ENCODE data around the gene PHF2.
A peak's percentile ranks its signal among the peaks of the same experiment; 100 is the strongest.

PHF2 gene

GRCh38 chr9:93567271-93567959 lies 9.0 kb upstream of the PHF2 start:
- TF ChIP-seq CTCF (IDR thresholded peaks at IDR 0.05): no peak
- peaks cover 35 to 42% of the 10 kb centered on the region in 2 experiments for H3K4me1 ChIP-seq (ENCODE audit: control insufficient read depth in 1 of 2, insufficient read depth in 1 of 2, low read depth in 1 of 2, low read length in 1 of 2)
- peak overlapping the region; percentile 96 for H3K27ac ChIP-seq
- H3K36me3 ChIP-seq: peaks cover 29% of the 10 kb centered on the region
- H3K9me3 ChIP-seq: no peaks in the 10 kb centered on the region
- H3K4me3 ChIP-seq (ENCODE audit: low read depth in 1 of 2, low read length in 1 of 2): peak overlapping the region; percentile 76 to 85
- H3K27me3 ChIP-seq: no peaks in the 10 kb centered on the region

- Histone ChIP-seq H3K27ac (peak overlapping the region; percentile 75), H3K27me3 (no peaks in the 10 kb centered on the region), H3K36me3 (peaks cover 21% of the 10 kb centered on the region), H3K4me3 (ENCODE audit: low read depth in 1 of 2, low read length in 1 of 2) (no peak overlapping the region), H3K4me1 (ENCODE audit: control insufficient read depth in 1 of 2, insufficient read depth in 1 of 2, low read depth in 1 of 2, low read length in 1 of 2) (peaks cover 35 to 42% of the 10 kb centered on the region in 2 experiments), H3K9me3 (no peaks in the 10 kb centered on the region)
- TF ChIP-seq CTCF (IDR thresholded peaks at IDR 0.05): no peak
Observed at GRCh38 chr9:93568169-93568568, 8.2 kb upstream of the PHF2 start.

GRCh38 chr9:93569621-93570174 lies 6.7 kb upstream of the PHF2 start:
- peaks cover 7% of the 10 kb centered on the region for H3K36me3 ChIP-seq
- no peak for TF ChIP-seq CTCF (IDR thresholded peaks at IDR 0.05)
- H3K4me1 ChIP-seq (ENCODE audit: control insufficient read depth in 1 of 2, insufficient read depth in 1 of 2, low read depth in 1 of 2, low read length in 1 of 2): peaks cover 35 to 48% of the 10 kb centered on the region in 2 experiments
- no peaks in the 10 kb centered on the region for H3K9me3 ChIP-seq
- H3K27ac ChIP-seq: peak overlapping the region; percentile 75
- H3K27me3 ChIP-seq: no peaks in the 10 kb centered on the region
- peak overlapping the region; percentile 5 to 34 for H3K4me3 ChIP-seq (ENCODE audit: low read depth in 1 of 2, low read length in 1 of 2)

DNA sequence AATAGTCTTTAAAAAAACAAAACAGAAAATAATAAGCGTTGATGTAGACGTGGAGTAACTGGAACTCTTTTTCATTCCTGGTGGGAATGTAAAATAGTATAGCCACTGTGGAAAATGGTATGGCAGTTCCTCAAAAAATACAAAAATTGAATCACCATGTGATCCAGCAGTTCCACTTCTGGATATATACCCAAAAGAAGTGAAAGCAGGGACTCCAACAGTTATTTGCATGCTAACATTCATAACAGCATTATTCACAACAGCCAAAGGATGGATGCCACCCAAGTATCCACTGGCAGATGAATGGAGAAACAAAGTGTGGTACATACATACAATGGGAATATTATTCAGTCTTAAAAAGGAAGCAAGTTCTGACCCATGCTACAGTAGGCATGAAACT lies 4.2 kb upstream of the PHF2 start:
- Histone ChIP-seq H3K27ac (no peak overlapping the region), H3K4me3 (ENCODE audit: low read depth in 1 of 2, low read length in 1 of 2) (no peak overlapping the region), H3K9me3 (no peaks in the 10 kb centered on the region), H3K36me3 (no peaks in the 10 kb centered on the region), H3K4me1 (ENCODE audit: control insufficient read depth in 1 of 2, insufficient read depth in 1 of 2, low read depth in 1 of 2, low read length in 1 of 2) (peaks cover 35 to 42% of the 10 kb centered on the region in 2 experiments), H3K27me3 (no peaks in the 10 kb centered on the region)
- TF ChIP-seq CTCF (IDR thresholded peaks at IDR 0.05): no peak

GRCh38 chr9:93572636-93573515 lies 3.5 kb upstream of the PHF2 start:
- no peak for TF ChIP-seq CTCF (IDR thresholded peaks at IDR 0.05)
- no peak overlapping the region for H3K4me3 ChIP-seq (ENCODE audit: low read depth in 1 of 2, low read length in 1 of 2)

More at GRCh38 chr9:93572636-93573515, 3.5 kb upstream of the PHF2 start:
- peak overlapping the region; percentile 36 for H3K27ac ChIP-seq
- H3K4me1 ChIP-seq (ENCODE audit: control insufficient read depth in 1 of 2, insufficient read depth in 1 of 2, low read depth in 1 of 2, low read length in 1 of 2): peaks cover 35 to 43% of the 10 kb centered on the region in 2 experiments
- H3K9me3 ChIP-seq: no peaks in the 10 kb centered on the region
- H3K27me3 ChIP-seq: no peaks in the 10 kb centered on the region
- no peaks in the 10 kb centered on the region for H3K36me3 ChIP-seq
